ENCODE results near the gene SSBP3. TPM values are rescaled to one million over a fixed set of nuclear protein-coding genes. Genes with fewer than 3 reads are reported as not detected.

The SSBP3 gene
- total RNA-seq, 4 donors from 2014 or later, result 17.1 to 25.4 (median 21.5) TPM

- H3K36me3 ChIP-seq, result peaks cover 0 to 29% (median 0%) of the 10 kb centered on the region in 3 donors
- DNase-seq, result no peak
- no peaks in the 10 kb centered on the region for H3K27me3 ChIP-seq
- H3K9me3 ChIP-seq, result no peaks in the 10 kb centered on the region
- TF ChIP-seq CTCF (IDR thresholded peaks at IDR 0.05) (no peak), POLR2A (IDR thresholded peaks at IDR 0.05) (no peak)
- H3K4me1 ChIP-seq, result peaks cover 0 to 50% (median 22%) of the 10 kb centered on the region in 3 donors
- intact Hi-C loops (cut with DNase I), result no loop called here
- H3K4me3 ChIP-seq, result no peak overlapping the region
- H3K27ac ChIP-seq, result peak overlapping the region in 2 of 4 donors; percentile 14 to 39
- 48 to 50% methylated on average over 5 of the region's 6 CpGs for WGBS, 2 donors
These were observed 142.5 kb downstream of the SSBP3 start for GRCh38 chr1:54263601-54264226.

DNA sequence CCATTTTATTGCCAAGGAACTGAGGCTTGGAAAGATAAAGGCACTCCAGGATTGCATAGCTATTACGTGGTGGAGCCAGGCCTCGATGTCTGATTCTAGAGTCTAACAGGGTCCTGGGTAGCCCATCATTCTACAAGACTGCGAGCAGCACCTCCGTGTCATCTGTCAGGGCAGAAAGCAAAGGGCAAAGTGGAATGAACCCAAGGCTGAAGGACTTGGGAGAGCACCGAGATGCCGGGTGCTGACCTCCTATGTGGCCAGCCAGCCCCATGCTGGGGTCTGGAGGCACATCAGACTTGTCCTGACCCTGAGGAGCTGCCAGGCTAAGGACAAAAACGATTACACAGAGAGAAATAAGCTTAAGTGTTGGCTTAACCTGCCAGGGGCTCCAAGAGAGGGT lies 143.9 kb downstream of the SSBP3 start:
- intact Hi-C loops (cut with DNase I), result no loop called here
- Histone ChIP-seq H3K27ac (no peak overlapping the region), H3K9me3 (no peaks in the 10 kb centered on the region), H3K27me3 (no peaks in the 10 kb centered on the region), H3K4me3 (no peak overlapping the region), H3K36me3 (peaks cover 0 to 42% (median 0%) of the 10 kb centered on the region in 3 donors), H3K4me1 (peaks cover 0 to 35% (median 18%) of the 10 kb centered on the region in 3 donors)
- 82 to 88% methylated on average over 3 to 6 of the region's 7 CpGs for WGBS, 2 donors
- DNase-seq, result no peak
- no peak for TF ChIP-seq CTCF (IDR thresholded peaks at IDR 0.05)
- no peak for TF ChIP-seq POLR2A (IDR thresholded peaks at IDR 0.05)

DNA sequence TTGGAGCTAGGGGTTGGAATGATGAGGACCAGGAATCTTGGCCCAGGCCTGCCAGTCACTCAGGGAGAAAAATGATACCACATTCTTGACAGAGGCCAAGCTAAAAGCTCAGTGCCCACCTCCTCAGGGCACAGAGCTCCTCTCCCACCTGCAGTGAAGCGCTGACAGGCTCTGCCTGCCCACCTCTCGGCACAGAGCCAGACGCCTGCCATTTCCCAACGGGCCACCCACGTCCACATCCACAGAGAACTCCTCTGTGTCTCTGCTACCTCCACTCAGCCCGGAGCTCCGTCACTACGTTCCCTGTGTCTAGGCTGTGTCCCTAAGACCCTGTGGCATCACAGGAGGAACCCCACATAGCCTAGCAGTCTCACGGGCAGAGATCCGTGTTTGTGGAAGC lies 145.4 kb downstream of the SSBP3 start:
- 86% methylated on average over 8 of the region's 10 CpGs; no CpG with 5 or more reads in 1 of the 2 donors for WGBS, 2 donors
- no peak overlapping the region for H3K27ac ChIP-seq
- DNase-seq, result no peak
- intact Hi-C loops (cut with DNase I), result no loop called here
- no peaks in the 10 kb centered on the region for H3K27me3 ChIP-seq
- no peak overlapping the region for H3K4me3 ChIP-seq
- no peaks in the 10 kb centered on the region for H3K9me3 ChIP-seq
- no peak for TF ChIP-seq CTCF (IDR thresholded peaks at IDR 0.05)
- TF ChIP-seq POLR2A (IDR thresholded peaks at IDR 0.05), result no peak
- peaks cover 0 to 52% (median 0%) of the 10 kb centered on the region in 3 donors for H3K36me3 ChIP-seq
- H3K4me1 ChIP-seq, result peaks cover 0 to 29% (median 18%) of the 10 kb centered on the region in 3 donors

DNA sequence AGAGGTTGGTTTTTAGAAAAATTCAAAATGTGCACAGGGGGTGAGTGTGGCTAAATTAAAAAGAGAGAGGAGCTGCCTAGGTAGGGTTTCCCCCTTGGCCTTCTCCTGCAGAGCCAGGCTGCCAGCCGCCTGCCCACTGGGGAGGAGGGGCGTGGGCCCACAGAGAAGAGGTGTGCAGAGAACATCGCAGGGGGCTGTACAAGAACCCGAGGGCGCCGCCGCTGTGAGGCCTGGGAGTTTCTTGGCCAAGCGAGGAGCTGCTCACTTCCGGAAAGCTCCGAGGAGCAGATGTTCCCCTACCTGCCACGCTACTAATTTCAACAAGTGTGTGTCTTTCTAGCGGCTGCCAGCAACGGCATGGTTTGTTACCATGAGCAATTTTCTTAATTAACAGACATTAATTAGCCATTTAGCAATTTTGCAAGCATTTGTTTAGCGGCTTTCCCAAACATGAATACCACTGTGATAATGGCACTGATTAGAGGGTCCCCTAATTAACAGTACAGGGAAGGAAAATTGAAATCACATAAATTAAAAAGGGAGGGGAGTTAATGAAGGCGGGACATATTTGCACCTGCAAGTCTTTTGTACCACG lies 146.6 kb downstream of the SSBP3 start:
- no peak for TF ChIP-seq CTCF (IDR thresholded peaks at IDR 0.05)
- no peak for TF ChIP-seq POLR2A (IDR thresholded peaks at IDR 0.05)
- Histone ChIP-seq H3K27me3 (no peaks in the 10 kb centered on the region), H3K9me3 (no peaks in the 10 kb centered on the region), H3K36me3 (peaks cover 0 to 56% (median 0%) of the 10 kb centered on the region in 3 donors), H3K4me1 (peaks cover 0 to 24% (median 18%) of the 10 kb centered on the region in 3 donors), H3K4me3 (no peak overlapping the region), H3K27ac (no peak overlapping the region)
- intact Hi-C loops (cut with DNase I), result no loop called here
- WGBS, 2 donors, result 87 to 88% methylated on average over 10 to 15 of the region's 16 CpGs
- DNase-seq, result no peak

- Histone ChIP-seq H3K27me3 (no peaks in the 10 kb centered on the region), H3K4me1 (peaks cover 0 to 18% (median 4%) of the 10 kb centered on the region in 3 donors), H3K36me3 (peaks cover 0 to 56% (median 0%) of the 10 kb centered on the region in 3 donors), H3K27ac (no peak overlapping the region), H3K4me3 (no peak overlapping the region), H3K9me3 (no peaks in the 10 kb centered on the region)
- 90 to 93% methylated on average over 10 to 18 of the region's 23 CpGs for WGBS, 2 donors
- TF ChIP-seq POLR2A (IDR thresholded peaks at IDR 0.05) (no peak), CTCF (IDR thresholded peaks at IDR 0.05) (no peak)
- no peak for DNase-seq
- intact Hi-C loops (cut with DNase I), result no loop called here
These were observed 148.3 kb downstream of the SSBP3 start for GRCh38 chr1:54257876-54258275.
